ENCODE measurements around the gene RALGAPA1. TPM values are rescaled to one million over a fixed set of nuclear protein-coding genes. Genes with fewer than 3 reads are reported as not detected.

The RALGAPA1 gene
- total RNA-seq, 1 experiment from 2014 or later, result 30.0 TPM

- intact Hi-C loops (cut with micrococcal nuclease; ENCODE audit: unreplicated experiment), result no loop called here
- no peaks in the 10 kb centered on the region for H3F3A ChIP-seq (ENCODE audit: insufficient read depth, low read depth)
- no peaks in the 10 kb centered on the region for H3K27me3 ChIP-seq (ENCODE audit: insufficient read depth, low read depth)
- no peak overlapping the region for H2AFZ ChIP-seq
- H3K4me3 ChIP-seq, result no peak overlapping the region
- no peak overlapping the region for H3K4me2 ChIP-seq
- H3K9me3 ChIP-seq (ENCODE audit: insufficient read depth, low read depth), result no peaks in the 10 kb centered on the region
- H3K4me1 ChIP-seq (replicated peaks; ENCODE audit: insufficient read depth), result no peaks in the 10 kb centered on the region
- TF ChIP-seq EZH2 (IDR thresholded peaks at IDR 0.05; ENCODE audit: low read depth) (no peak), CTCF (conservative IDR thresholded peaks at IDR 0.05) (no peak)
- ChIA-PET CTCF (no interaction called here), POLR2A (ENCODE audit: unreplicated experiment) (no interaction called here)
- no peaks in the 10 kb centered on the region for H3K79me2 ChIP-seq (ENCODE audit: low read depth)
- DNase-seq, result no peak
- no peaks in the 10 kb centered on the region for H3K9me2 ChIP-seq (ENCODE audit: insufficient read depth)
- H4K20me1 ChIP-seq (ENCODE audit: insufficient read depth), result no peaks in the 10 kb centered on the region
- no peak overlapping the region for H3K27ac ChIP-seq
- BruUV-seq (replicated peaks), result no TSS peak
- H3K36me3 ChIP-seq (ENCODE audit: low read depth), result no peaks in the 10 kb centered on the region
Observed at GRCh38 chr14:35854696-35855270, 45.7 kb upstream of the RALGAPA1 start.

- no peaks in the 10 kb centered on the region for H3F3A ChIP-seq (ENCODE audit: insufficient read depth, low read depth)
- no peak overlapping the region for H3K4me3 ChIP-seq
- CTCF ChIA-PET, result no interaction called here
- no peak overlapping the region for H2AFZ ChIP-seq
- H3K9me2 ChIP-seq (ENCODE audit: insufficient read depth), result no peaks in the 10 kb centered on the region
- BruUV-seq (replicated peaks), result no TSS peak
- no peak for TF ChIP-seq EZH2 (IDR thresholded peaks at IDR 0.05; ENCODE audit: low read depth)
- TF ChIP-seq CTCF (conservative IDR thresholded peaks at IDR 0.05), result no peak
- H3K36me3 ChIP-seq (ENCODE audit: low read depth), result no peaks in the 10 kb centered on the region
- POLR2A ChIA-PET (ENCODE audit: unreplicated experiment), result no interaction called here
- intact Hi-C loops (cut with micrococcal nuclease; ENCODE audit: unreplicated experiment), result no loop called here
- H3K27me3 ChIP-seq (ENCODE audit: insufficient read depth, low read depth), result no peaks in the 10 kb centered on the region
- no peaks in the 10 kb centered on the region for H3K9me3 ChIP-seq (ENCODE audit: insufficient read depth, low read depth)
- no peaks in the 10 kb centered on the region for H3K79me2 ChIP-seq (ENCODE audit: low read depth)
- H4K20me1 ChIP-seq (ENCODE audit: insufficient read depth), result no peaks in the 10 kb centered on the region
- no peaks in the 10 kb centered on the region for H3K4me1 ChIP-seq (replicated peaks; ENCODE audit: insufficient read depth)
- no peak overlapping the region for H3K4me2 ChIP-seq
- DNase-seq, result no peak
- H3K27ac ChIP-seq, result no peak overlapping the region
Observed at GRCh38 chr14:35853225-35853624, 44.1 kb upstream of the RALGAPA1 start.

- TF ChIP-seq EZH2 (IDR thresholded peaks at IDR 0.05; ENCODE audit: low read depth) (no peak), CTCF (conservative IDR thresholded peaks at IDR 0.05) (no peak)
- Histone ChIP-seq H3K9me3 (ENCODE audit: insufficient read depth, low read depth) (no peaks in the 10 kb centered on the region), H3K79me2 (ENCODE audit: low read depth) (no peaks in the 10 kb centered on the region), H3K4me3 (no peak overlapping the region), H3F3A (ENCODE audit: insufficient read depth, low read depth) (no peaks in the 10 kb centered on the region), H3K27me3 (ENCODE audit: insufficient read depth, low read depth) (no peaks in the 10 kb centered on the region), H3K27ac (no peak overlapping the region), H2AFZ (no peak overlapping the region), H3K36me3 (ENCODE audit: low read depth) (no peaks in the 10 kb centered on the region), H4K20me1 (ENCODE audit: insufficient read depth) (no peaks in the 10 kb centered on the region), H3K9me2 (ENCODE audit: insufficient read depth) (no peaks in the 10 kb centered on the region), H3K4me1 (replicated peaks; ENCODE audit: insufficient read depth) (no peaks in the 10 kb centered on the region), H3K4me2 (no peak overlapping the region)
- intact Hi-C loops (cut with micrococcal nuclease; ENCODE audit: unreplicated experiment), result no loop called here
- ChIA-PET CTCF (interaction anchor here (0.6 kb wide), 1 partner anchor 31 kb away, joined by 3 read pairs; no protein-coding TSS in a partner anchor), POLR2A (ENCODE audit: unreplicated experiment) (no interaction called here)
- no TSS peak for BruUV-seq (replicated peaks)
- no peak for DNase-seq
Observed at GRCh38 chr14:35851823-35852222, 42.7 kb upstream of the RALGAPA1 start.

Data from PC-9 (cell line).